ENCODE results near the gene PCNX1.

GRCh38 chr14:71137536-71138447 lies 230.5 kb downstream of the PCNX1 start:
- TF ChIP-seq EZH2 (IDR thresholded peaks at IDR 0.05; ENCODE audit: low read length, missing control alignments): no peak
- TF ChIP-seq, protein P1, sequence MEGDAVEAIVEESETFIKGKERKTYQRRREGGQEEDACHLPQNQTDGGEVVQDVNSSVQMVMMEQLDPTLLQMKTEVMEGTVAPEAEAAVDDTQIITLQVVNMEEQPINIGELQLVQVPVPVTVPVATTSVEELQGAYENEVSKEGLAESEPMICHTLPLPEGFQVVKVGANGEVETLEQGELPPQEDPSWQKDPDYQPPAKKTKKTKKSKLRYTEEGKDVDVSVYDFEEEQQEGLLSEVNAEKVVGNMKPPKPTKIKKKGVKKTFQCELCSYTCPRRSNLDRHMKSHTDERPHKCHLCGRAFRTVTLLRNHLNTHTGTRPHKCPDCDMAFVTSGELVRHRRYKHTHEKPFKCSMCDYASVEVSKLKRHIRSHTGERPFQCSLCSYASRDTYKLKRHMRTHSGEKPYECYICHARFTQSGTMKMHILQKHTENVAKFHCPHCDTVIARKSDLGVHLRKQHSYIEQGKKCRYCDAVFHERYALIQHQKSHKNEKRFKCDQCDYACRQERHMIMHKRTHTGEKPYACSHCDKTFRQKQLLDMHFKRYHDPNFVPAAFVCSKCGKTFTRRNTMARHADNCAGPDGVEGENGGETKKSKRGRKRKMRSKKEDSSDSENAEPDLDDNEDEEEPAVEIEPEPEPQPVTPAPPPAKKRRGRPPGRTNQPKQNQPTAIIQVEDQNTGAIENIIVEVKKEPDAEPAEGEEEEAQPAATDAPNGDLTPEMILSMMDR (conservative IDR thresholded peaks at IDR 0.05 in 1 of 2, IDR thresholded peaks at IDR 0.05 in 1 of 2; ENCODE audit: low read depth in 1 of 2, low read length in 2 of 2): no peak
